Peyer's patch (tissue), 4 donors: ENCODE results near the gene MUC21.

ENCODE experiments used
- POLR2A ChIP-seq, 2 donors: fragments of 450-650 bp; IDR thresholded peaks; one replicate each; pipeline ENCODE4 v1.5.1; 2017; ENCODE audit warnings: antibody characterized with exemption in 2 of 2, mild to moderate bottlenecking in 2 of 2, moderate library complexity in 2 of 2
- TF ChIP-seq, protein P1 (sequence below), 6 experiments: fragments of 450-650 bp in 4 of 6; fragments of 200-600 bp in 2 of 6; sonication (generic) in 1 of 6; IDR thresholded peaks; one replicate each; pipeline ENCODE4 v1.5.1; 2017 to 2019; ENCODE audit warnings: antibody characterized with exemption in 6 of 6, mild to moderate bottlenecking in 3 of 6, moderate library complexity in 1 of 6

DNA sequence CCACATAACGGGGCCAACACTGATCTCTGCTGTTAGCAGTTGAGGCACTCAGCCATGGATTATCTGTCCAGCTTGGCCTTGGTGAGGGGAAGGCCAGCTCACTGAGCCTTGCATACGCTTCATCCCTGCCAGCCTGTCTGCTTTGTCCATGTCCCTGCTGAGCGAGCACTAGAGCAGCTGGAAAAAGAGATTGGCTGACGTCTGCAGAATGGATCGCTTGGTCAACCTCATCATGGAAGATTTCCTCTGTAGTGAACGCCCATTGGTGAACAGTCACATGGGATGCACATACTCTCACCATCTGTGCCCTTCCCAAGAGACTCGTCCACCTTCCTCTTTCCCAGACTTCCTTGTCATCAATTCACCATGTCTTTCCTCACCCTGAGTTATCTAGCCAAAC, 53.7 kb downstream of the MUC21 start:
- TF ChIP-seq, protein P1, sequence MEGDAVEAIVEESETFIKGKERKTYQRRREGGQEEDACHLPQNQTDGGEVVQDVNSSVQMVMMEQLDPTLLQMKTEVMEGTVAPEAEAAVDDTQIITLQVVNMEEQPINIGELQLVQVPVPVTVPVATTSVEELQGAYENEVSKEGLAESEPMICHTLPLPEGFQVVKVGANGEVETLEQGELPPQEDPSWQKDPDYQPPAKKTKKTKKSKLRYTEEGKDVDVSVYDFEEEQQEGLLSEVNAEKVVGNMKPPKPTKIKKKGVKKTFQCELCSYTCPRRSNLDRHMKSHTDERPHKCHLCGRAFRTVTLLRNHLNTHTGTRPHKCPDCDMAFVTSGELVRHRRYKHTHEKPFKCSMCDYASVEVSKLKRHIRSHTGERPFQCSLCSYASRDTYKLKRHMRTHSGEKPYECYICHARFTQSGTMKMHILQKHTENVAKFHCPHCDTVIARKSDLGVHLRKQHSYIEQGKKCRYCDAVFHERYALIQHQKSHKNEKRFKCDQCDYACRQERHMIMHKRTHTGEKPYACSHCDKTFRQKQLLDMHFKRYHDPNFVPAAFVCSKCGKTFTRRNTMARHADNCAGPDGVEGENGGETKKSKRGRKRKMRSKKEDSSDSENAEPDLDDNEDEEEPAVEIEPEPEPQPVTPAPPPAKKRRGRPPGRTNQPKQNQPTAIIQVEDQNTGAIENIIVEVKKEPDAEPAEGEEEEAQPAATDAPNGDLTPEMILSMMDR (IDR thresholded peaks at IDR 0.05) = no peak
- no peak for TF ChIP-seq POLR2A (IDR thresholded peaks at IDR 0.05)
